Cardiac atrium fibroblast (primary cell): ENCODE data around the gene PLEKHG2. TPM values are rescaled to one million over a fixed set of nuclear protein-coding genes. Genes with fewer than 3 reads are reported as not detected.

Experiments
- total RNA-seq: library from RNA; depleted of rRNA; stranded (reverse); fragments of >200 nt; gene quantifications from 2 replicates; pipeline ENCODE4 v1.2.3, GENCODE V29; 2015

PLEKHG2 gene, protein sequence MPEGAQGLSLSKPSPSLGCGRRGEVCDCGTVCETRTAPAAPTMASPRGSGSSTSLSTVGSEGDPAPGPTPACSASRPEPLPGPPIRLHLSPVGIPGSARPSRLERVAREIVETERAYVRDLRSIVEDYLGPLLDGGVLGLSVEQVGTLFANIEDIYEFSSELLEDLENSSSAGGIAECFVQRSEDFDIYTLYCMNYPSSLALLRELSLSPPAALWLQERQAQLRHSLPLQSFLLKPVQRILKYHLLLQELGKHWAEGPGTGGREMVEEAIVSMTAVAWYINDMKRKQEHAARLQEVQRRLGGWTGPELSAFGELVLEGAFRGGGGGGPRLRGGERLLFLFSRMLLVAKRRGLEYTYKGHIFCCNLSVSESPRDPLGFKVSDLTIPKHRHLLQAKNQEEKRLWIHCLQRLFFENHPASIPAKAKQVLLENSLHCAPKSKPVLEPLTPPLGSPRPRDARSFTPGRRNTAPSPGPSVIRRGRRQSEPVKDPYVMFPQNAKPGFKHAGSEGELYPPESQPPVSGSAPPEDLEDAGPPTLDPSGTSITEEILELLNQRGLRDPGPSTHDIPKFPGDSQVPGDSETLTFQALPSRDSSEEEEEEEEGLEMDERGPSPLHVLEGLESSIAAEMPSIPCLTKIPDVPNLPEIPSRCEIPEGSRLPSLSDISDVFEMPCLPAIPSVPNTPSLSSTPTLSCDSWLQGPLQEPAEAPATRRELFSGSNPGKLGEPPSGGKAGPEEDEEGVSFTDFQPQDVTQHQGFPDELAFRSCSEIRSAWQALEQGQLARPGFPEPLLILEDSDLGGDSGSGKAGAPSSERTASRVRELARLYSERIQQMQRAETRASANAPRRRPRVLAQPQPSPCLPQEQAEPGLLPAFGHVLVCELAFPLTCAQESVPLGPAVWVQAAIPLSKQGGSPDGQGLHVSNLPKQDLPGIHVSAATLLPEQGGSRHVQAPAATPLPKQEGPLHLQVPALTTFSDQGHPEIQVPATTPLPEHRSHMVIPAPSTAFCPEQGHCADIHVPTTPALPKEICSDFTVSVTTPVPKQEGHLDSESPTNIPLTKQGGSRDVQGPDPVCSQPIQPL (N-terminal part only)
- total RNA-seq, result 26.2 and 30.3 TPM in 2 replicates

DNA sequence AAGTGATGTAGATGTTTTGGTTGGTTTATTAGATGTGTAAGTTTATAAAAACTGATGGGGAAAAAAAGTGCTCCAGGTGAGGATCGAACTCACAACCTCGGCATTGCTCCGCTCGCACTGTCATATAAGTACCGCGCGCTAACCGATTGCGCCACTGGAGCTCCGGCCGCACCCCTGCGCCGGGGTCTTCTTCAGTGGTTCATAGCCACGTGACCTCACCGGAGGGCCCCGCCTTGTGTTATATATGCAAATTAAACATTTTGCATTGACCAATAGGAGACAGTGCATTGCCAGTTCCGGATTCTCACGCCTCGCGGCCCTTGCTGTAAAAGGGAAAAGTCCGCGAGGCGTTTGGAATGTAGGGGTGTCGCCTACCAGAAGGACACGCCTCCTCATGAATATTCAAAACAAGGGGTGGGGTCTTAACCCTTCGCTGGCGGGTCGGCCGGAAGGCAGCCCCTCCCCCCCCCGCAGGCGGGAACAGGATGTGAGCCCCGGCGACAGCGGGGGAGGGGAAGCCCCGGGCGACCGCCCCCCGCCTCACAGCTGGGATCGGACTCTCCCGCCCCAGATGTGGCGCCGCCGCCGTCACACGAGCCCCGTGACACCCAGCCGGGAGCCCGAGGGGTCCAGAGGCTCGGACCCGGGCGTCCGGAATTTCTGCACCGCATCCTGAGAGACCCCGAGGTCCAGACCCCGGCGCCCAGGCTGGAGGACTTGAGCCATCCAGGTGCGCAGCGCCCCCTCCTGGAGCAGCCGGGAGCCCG lies at the start of gene PLEKHG2:
Gene PLEKHG2 (plus strand): TSS at position 570 of the 767 bp plus-strand sequence. CDS start 1,418 bp downstream, outside the sequence.

DNA sequence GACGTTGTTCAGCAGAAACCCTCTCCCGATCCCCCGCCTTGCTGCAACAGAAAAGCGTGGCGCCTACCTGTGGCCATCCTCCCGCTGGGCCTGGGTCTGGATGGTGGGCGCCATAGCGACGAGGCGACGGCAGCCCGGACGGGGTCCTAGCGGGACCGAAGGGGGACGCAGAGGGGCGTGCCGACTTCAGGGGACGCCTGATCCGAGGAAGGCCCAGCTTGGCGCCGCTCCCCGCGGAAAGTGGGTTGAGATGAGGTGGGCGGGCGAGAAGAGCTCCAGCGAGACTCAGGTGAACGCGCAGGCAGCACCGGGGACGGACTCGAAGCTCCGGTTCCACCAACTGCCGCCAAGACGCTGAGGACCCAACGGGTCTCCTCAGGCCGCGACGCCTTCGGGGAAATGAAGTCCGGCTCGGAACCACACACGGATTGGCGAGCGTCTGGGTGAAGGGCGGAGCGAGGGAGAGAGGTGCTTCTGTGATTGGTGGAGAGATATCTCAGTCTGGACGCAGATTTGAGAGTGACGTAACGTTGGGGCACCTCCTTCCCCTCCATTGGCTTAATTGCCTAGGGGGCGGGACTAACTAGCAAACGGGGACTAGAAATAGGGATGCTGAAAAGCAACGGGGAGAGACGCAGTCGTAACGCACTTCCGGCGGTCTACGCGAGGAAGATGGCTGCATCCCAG lies 21.6 kb upstream of the PLEKHG2 start, which contains the start of the genes MED29 and PAF1:
Gene MED29 (plus strand): TSS at position 628 of the 687 bp plus-strand sequence. CDS start 45 bp downstream, at position 673.
Gene PAF1 (minus strand): TSS at position 356 of the 687 bp plus-strand sequence. CDS start 242 bp downstream, at position 114.

DNA sequence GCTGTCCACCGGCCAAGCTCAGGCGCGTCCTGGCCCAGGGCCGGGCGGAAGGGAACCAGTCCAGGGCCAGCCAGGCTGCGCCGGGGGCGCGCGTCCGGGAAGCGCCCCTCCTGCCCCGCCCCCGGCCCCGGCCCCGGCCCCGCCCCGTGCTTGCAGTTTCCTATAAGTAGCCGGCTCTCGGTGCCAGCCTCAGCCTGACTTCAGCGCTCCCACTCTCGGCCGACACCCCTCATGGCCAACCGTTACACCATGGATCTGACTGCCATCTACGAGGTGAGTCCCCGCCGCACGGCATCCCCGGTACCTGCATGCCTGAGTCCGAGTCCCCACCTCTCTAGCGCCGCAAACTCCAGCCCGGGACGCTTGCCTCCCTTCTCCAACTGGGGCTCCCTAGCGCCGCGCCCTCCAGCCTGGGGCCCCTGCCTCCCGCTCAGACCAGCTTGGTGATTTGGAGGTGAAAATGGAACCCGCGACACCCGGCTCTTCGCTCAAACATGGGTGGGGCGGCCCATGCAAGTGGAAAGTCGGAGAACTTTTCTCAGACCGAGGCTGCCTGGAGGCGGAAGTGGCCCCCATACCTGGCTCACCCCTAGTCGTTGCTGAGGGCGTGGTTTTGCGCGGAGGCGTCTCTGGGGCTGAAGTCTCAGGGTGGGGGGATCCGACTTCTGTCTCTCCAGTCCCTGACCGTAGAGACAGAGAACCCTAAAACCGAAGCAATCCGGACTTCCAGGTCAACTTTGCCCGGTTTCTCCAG lies 5.6 kb upstream of the PLEKHG2 start, which contains the start of gene ZFP36:
Gene ZFP36 (plus strand): TSS at position 192 of the 754 bp plus-strand sequence. CDS start 58 bp downstream, at position 250.

DNA sequence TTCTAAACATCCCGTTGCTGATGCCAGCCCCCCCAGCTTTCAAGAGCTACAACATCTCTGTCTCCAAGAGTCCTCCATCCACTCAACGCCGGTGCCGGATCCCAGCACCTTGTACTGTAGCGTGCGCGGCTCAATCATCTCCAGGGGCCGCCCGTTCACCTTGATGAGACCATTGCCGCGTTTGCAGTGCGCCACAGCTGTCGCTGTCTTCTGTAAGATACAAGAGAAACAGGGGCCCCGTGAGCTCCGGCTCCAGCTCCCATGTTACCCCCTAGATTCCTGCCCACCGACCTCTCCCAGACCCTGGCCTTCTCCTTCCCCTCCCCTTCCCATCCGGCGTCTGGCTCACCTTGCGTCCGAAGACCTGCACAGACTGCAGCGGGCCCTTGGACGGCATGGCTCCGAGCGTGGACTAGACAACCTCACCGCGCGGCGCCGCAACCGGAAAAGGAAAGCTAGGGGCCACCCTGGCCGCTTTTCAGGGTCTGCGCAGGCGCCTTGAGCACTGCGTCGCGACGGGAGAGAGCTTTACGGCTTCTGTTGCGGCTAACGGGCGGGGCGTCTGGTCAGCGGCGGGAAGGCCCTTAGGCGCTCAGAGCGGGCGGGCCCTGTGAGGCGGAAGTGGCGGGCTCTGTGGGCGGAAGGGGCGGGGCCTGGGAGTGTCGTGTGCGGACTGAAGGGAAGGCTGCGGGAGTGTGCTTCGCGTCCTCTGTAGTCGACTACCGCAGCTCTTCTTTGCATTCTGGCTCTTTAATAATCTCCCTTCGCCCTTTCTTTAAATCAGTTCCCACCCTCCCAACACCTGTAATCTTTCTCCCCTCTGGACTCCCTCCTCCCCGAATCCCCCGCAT lies 23.3 kb downstream of the PLEKHG2 start, which contains the start of gene RPS16:
Gene RPS16 (minus strand): TSS at position 451 of the 851 bp plus-strand sequence. CDS start 54 bp downstream, at position 397.

DNA sequence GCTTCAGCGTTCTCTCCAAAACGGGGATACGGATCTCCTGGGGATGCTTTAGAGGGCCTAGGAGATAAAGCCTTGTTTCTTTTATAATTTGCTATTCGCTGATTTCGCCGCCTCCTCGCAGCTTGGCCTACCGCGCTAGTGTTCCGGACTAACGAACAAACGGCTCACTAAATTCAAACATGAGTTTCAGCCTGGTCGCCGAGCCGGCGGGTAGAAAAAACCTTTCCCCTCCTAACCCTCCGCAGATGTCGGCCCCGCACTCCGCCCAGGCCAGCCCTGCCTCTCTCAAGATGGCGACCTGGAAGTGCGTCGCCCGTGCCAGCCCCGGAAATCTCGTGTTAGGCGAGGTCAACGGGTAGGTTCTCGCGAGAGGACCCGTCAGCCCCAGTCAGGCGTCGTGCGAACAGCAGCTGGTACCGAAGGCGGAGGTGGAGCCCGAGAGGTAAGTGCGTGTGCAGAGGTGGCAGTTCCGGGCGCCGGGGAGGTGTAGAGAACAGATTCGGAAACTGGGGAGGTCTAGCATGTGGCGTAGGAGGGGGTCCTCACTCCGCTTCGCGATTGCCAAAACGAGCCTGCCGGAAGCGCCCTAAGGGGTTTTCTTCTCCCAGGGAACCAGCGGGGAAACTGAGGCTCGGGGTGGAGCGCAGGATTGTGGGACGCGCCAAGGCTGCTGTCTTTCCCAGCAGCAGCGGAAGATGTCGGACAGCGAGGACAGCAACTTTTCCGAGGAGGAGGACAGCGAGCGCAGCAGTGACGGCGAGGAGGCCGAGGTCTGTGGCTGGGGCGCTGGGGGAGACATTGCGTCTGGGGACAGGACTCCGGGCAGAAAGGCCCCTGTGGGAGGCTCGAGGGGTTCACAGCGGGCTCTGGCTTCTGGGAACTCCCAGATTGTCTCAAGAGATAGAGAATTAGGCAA lies 33.0 kb downstream of the PLEKHG2 start, which contains the start of gene SUPT5H:
Gene SUPT5H (plus strand): TSS at position 387 of the 916 bp plus-strand sequence. CDS start 309 bp downstream, at position 696.

Other genes starting within 250 kb of the PLEKHG2 start
- gene NCCRP1, start 215.7 kb upstream of the PLEKHG2 start, total RNA-seq, result not detected in 2 replicates
- gene SYCN, start 208.4 kb upstream of the PLEKHG2 start, total RNA-seq, result not detected in 2 replicates
- gene IFNL3, start 167.7 kb upstream of the PLEKHG2 start, total RNA-seq, result not detected in 2 replicates
- gene IFNL4, start 163.8 kb upstream of the PLEKHG2 start, total RNA-seq, result not detected in 2 replicates
- not detected in 2 replicates for gene IFNL2, start 144.3 kb upstream of the PLEKHG2 start, total RNA-seq
- not detected in 2 replicates for gene IFNL1, start 116.3 kb upstream of the PLEKHG2 start, total RNA-seq
- not detected in 2 replicates for gene LRFN1, start 91.8 kb upstream of the PLEKHG2 start, total RNA-seq
- gene GMFG, start 76.6 kb upstream of the PLEKHG2 start, total RNA-seq, result 4.4 and 21.8 TPM in 2 replicates
- gene SAMD4B, start 70.2 kb upstream of the PLEKHG2 start, total RNA-seq, result 45.1 and 55.7 TPM in 2 replicates
- 40.2 and 95.3 TPM in 2 replicates for gene PAF1, start 21.6 kb upstream of the PLEKHG2 start, total RNA-seq
- 24.7 and 25.8 TPM in 2 replicates for gene MED29, start 21.3 kb upstream of the PLEKHG2 start, total RNA-seq
- 47.3 and 97.1 TPM in 2 replicates for gene ZFP36, start 5.8 kb upstream of the PLEKHG2 start, total RNA-seq
- gene RPS16, start 23.3 kb downstream of the PLEKHG2 start, total RNA-seq, result 1,521 and 1,655 TPM in 2 replicates
- 58.1 and 65.3 TPM in 2 replicates for gene SUPT5H, start 32.9 kb downstream of the PLEKHG2 start, total RNA-seq
- 62.0 and 74.4 TPM in 2 replicates for gene TIMM50, start 68.2 kb downstream of the PLEKHG2 start, total RNA-seq
- 0.97 and 2.2 TPM in 2 replicates for gene DLL3, start 86.3 kb downstream of the PLEKHG2 start, total RNA-seq
- not detected in 2 replicates for gene SELENOV, start 102.5 kb downstream of the PLEKHG2 start, total RNA-seq
- 1.4 and 2.9 TPM in 2 replicates for gene EID2B, start 120.2 kb downstream of the PLEKHG2 start, total RNA-seq
- gene EID2, start 127.5 kb downstream of the PLEKHG2 start, total RNA-seq, result 3.8 and 6.8 TPM in 2 replicates
- gene LGALS13, start 189.9 kb downstream of the PLEKHG2 start, total RNA-seq, result not detected in 2 replicates
- not detected in 2 replicates for gene LGALS16, start 243.2 kb downstream of the PLEKHG2 start, total RNA-seq